COR-L47 (cell line): ENCODE measurements around the gene OOSP2.

Experiments used
- DNase-seq: peaks from one replicate; lab custom pipeline; 2025; lab: John Stamatoyannopoulos, UW

The OOSP2 gene

GRCh38 chr11:60078745-60079144 is 38.5 kb downstream of the OOSP2 start:
- DNase-seq, result no peak

DNA sequence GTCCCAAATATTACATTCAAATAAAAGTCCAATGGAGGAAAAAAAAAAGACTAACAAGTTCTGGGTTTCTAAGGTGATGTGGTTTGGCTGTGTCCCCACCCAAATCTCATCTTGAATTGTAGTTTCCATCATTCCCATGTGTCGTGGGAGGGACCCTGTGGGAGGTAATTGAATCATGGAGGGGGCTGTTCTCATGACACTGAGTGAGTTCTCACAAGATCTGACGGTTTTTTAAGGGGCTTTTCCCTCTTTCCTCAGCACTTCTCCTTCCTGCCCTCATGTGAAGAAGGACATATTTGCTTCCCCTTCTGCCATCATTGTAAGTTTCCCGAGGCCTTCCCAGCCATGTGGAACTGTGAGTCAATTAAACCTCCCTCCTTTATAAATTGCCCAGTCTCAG is 40.3 kb downstream of the OOSP2 start:
- no peak for DNase-seq

GRCh38 chr11:60084631-60085273 is 44.5 kb downstream of the OOSP2 start:
- DNase-seq, result no peak

DNA sequence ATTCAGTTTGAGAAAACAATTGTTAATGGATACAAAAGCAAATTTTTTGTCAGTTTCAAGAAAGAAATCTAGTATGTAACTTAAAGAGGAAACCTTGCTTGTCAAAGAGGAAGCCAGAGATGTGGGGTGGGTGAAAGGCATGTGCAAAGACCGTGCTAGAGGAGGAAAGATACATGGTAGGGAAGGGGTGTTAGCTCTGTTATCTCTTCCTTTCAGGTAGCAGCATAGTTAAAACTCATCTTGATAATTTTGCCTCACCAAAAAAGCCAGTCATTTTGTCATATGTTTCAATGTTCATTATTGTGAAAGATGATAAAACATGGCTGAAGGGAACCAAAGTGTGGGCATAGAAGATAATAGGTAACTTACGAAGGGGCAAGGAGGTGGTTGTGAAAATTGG is 45.7 kb downstream of the OOSP2 start:
- no peak for DNase-seq

- DNase-seq, result no peak
These were observed 47.0 kb downstream of the OOSP2 start for GRCh38 chr11:60087239-60087638.

GRCh38 chr11:60088364-60088763 is 48.2 kb downstream of the OOSP2 start, which contains the start of gene MS4A2:
MS4A2 (plus strand) TSS chr11:60088664; CDS start chr11:60088766, 102 bp downstream.
- DNase-seq, result no peak

GRCh38 chr11:60095477-60096120 is 55.4 kb downstream of the OOSP2 start:
- no peak for DNase-seq

GRCh38 chr11:60097189-60097588 is 57.0 kb downstream of the OOSP2 start:
- DNase-seq, result no peak
